Islet precursor cell (in vitro differentiated cells): Measurements from ENCODE around the gene NFE2L2.
"Not testable (repeated sequence)": the region's sequence is repeated elsewhere in the genome, so short reads cannot be mapped to it uniquely, and the experiment has no call there.

Source experiments
- DNase-seq: peaks from one replicate; pipeline ENCODE4 v3.0.0-alpha.2; 2018

Gene NFE2L2

GRCh38 chr2:177279847-177280246 lies 15.3 kb upstream of the NFE2L2 start:
- DNase-seq = no peak

GRCh38 chr2:177275743-177276055 lies 11.2 kb upstream of the NFE2L2 start:
- DNase-seq = no peak

DNA sequence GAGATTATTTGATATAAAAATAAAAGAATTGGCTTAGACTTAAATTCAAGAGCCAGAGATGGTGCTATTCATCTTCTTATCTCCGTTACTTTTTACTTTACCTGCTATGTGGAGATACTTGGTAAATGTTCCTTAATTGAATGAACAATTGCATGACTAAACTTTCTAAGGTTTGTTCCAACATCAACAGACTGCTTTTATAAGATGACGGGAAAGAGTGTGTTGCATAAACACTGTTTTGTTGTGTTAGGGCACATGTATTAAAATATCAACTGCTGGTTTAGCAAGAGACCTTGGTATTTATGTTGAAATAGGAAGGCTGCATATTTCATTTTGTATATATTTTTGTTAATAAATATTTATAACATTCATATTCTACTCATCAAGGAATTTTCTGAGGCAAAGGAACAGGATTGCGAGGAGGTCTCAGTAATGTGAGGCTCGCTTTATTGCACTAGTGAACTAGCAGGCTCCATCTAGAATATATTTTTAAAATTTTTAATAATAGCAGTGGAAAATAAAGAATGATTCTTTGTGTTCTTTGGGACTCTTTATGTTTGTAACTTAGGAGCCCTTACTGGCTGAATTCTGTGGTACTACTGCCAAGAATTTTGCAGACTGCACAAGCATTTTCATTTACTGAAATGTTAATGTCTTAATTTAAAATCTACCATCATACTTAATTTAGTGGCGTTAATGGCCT lies 10.7 kb upstream of the NFE2L2 start:
- DNase-seq = no peak

- no peak for DNase-seq
These were observed 8.9 kb upstream of the NFE2L2 start for GRCh38 chr2:177273408-177273807.

GRCh38 chr2:177272765-177273164 lies 8.2 kb upstream of the NFE2L2 start:
- no peak for DNase-seq

DNA sequence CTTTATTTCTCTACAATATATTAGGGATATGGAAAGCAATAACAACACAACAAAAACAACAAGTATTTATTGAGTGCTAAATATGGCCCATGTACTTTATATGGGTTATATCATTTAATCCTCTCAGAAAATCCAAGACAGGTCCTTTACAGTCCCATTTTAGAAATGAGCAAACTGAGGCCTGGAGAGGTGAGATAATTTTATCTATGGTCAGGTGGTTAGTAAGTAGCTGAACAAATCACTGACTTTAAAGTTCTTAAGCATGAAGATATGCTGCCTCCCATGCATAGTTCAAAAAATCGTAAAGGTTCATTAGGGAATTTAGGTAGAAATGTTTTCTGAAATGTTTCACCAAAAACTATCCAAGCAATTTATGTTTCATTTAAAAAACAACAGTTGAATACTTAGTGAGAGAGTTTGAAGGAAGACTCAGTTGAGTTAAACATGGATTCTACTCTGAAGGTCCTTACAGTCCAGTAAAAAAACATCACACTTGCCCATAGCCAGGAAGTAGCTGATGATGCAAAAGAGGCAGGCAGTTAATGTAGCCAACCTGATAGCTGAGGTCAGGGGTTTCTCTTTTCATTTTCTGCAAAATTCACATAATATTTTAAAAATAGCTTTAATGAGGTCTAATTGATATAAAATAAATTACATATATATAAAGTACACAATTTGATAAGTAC lies 7.6 kb upstream of the NFE2L2 start:
- no peak for DNase-seq

DNA sequence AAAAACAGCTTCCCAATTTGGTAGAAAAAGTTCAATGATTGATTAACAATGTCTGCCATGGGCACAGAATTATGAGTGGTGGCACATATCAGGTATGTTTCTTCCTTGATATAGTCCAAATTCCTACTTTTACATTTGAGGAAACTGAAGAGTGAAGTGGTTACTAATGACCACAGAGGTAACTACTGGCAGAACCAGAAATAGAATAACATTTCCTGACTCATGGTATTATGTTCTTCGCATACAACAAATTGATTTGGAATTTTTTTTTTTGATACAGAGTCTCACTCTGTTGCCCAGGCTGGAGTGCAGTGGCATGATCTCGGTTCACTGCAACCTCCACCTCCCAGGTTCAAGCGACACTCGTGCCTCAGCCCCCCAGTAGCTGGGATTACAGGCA lies 6.0 kb upstream of the NFE2L2 start:
- DNase-seq = no peak

DNA sequence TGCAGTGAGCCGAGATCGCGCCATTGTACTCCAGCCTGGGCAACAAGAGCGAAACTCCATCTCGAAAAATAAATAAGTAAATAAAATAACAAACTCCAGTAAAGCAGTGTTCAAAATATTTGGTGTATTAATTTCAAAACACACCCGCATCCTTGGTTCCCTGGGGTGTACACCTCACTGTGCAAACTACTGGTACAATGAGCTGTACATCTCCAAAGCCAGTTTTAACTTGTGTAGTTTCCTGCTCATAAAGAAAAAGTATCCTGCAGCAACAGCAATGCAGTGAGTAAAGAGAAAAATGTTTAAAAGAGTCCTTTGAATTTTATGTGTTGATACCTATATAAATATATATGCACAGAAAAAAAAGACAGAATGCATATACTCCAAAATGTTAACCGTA lies 4.4 kb upstream of the NFE2L2 start:
- DNase-seq = no peak

- no peak for DNase-seq
These were observed 3.8 kb upstream of the NFE2L2 start for GRCh38 chr2:177268187-177268871.

DNA sequence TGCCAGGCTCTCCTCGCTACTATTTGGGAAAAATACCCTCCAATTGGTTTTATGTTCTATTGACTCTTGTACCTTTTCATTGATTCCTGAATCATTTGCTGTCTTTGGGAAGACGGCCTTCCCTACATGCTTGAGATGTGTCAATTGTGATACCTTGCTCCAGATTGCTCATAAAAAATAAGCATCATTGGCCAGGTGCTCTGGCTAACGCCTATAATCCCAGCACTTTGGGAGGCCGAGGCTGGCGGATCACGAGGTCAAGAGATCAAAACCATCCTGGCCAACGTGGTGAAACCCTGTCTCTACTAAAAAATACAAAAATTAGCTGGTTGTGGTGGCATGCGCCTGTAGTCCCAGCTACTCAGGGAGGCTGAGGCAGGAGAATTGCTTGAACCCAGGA lies 2.4 kb upstream of the NFE2L2 start:
- not testable (repeated sequence) for DNase-seq

- no peak for DNase-seq
These were observed 1.6 kb upstream of the NFE2L2 start for GRCh38 chr2:177265824-177266817.

DNA sequence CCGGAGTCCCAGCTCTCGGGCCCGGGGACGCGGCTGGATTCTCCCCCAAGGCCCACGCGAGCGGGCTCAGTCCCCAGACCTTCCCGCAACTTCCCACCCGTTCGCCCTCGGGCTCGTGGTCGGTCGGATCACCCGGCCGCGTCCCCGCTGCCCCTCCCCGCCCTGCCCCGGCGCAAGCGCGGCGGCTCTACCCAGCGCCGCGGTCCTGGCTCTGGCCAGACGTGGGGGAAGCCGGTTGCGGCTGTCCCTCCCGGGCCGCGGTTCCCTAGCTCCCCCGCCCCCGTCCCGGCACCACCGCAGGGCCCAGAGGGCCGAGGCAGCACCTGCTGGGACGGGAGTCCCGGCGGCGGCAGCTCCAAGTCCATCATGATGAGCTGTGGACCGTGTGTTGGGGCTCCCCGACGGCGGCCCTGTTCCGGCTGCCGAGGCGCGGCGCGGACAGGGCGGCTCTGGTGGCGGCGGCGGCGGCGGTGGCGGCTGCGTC lies 276 bp downstream of the NFE2L2 start:
- no peak for DNase-seq

DNA sequence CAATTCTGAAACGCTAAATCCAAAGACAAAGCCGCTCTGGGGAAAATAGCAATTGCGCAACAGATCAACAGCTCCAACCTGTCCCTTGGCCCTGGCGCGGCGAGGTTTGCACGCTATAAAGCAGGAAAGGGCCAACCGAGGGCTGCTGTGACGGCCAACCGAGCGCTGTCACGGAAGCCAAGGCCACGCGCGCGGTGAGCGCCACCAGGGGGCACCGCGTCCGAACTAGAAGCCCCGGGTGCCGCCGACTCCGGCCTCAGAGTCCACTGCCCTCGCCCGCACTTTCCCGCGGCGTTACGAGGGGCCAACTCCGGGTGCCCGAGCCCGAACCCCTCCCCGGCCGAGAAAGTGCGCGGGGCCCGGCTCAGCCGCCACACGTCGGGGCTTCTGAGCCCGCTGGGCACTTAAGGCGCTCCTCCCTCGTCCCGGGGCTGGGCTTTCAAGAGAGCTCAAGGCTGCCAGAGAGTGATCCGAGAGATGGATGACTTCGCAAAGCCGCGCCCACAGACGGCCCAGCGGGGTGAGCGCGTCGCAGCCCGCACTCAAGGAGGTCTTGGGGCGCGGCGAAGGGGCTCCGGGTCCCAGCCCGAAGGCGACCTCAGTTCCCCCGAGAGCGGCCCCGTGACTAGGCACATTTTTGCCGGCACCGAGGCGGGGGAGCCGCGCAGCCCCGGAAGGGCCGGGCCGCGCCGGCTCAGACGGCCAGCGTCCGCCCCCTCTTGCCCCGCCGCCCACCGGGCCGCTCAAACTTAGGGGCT lies 897 bp downstream of the NFE2L2 start:
- DNase-seq = peak; percentile 97

- DNase-seq = no peak
These were observed 1.5 kb downstream of the NFE2L2 start for GRCh38 chr2:177262958-177263450.

- DNase-seq = no peak
These were observed 2.4 kb downstream of the NFE2L2 start for GRCh38 chr2:177262092-177262491.

GRCh38 chr2:177261116-177262060 lies 3.1 kb downstream of the NFE2L2 start:
- DNase-seq = no peak

GRCh38 chr2:177260379-177260778 lies 4.1 kb downstream of the NFE2L2 start:
- DNase-seq = no peak

DNA sequence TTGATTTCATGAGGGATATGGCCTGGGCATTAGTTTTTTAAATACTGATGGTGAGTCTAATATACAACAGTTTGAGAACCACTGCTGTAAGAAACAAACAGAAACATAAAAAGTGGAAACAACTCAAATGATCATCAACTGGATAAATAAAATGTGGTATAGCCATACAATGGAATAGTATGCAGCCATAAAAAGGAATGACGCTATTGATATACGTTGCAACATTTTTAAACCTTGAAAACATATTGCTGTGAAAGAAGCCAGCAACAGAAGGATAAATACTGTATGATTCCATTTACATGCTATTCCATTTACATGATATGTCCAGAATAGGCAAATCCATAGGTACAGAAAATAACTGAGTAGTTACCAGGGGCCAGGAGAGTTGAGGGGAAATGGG lies 6.5 kb downstream of the NFE2L2 start:
- DNase-seq = no peak

- DNase-seq = no peak
These were observed 7.1 kb downstream of the NFE2L2 start for GRCh38 chr2:177257471-177257870.

GRCh38 chr2:177256695-177257094 lies 7.8 kb downstream of the NFE2L2 start:
- no peak for DNase-seq

DNA sequence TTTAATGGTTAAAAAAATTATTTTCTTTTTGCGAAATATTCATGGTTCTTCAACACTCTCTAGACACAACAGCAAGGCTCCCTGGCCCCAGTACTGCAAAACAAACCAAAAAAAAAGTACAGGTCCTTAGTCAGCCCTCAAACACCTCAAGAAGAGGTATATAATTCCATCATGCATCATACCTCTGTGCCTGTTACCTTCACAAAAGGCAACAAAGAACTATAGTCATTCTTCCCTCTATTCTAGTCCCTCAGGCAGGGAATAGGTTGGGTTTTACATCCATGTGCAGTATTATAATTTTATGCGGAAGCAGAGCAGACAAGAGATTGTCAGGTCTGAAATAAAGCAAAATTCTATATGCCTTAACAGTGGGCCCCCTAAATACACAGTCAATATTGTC lies 8.5 kb downstream of the NFE2L2 start:
- no peak for DNase-seq
